Stimulated activated CD4-positive, alpha-beta T cell treated with anti-CD3 and anti-CD28 coated beads, TNF-alpha, amount 100 ng/mL, for 1 hour (primary cell): ENCODE measurements around the gene PCDHGA1.

Source experiments
- DNase-seq, 3 donors: peaks; one replicate each; pipeline ENCODE4 v3.0.0-alpha.2; 2020; ENCODE audit warnings: low read depth in 3 of 3, low spot score in 1 of 3

Gene PCDHGA1

DNA sequence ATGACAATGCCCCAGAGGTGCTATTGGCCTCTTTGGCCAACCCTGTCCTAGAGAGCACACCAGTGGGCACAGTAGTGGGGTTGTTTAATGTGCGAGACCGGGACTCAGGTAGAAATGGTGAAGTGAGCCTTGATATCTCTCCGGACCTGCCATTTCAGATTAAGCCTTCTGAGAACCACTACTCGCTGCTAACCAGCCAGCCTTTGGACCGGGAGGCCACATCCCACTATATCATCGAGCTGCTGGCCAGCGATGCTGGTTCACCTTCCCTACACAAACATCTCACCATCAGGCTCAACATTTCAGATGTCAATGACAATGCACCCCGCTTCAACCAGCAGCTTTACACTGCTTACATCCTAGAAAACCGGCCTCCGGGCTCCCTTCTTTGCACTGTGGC is 160.0 kb downstream of the PCDHGA1 start:
- DNase-seq, result no peak

DNA sequence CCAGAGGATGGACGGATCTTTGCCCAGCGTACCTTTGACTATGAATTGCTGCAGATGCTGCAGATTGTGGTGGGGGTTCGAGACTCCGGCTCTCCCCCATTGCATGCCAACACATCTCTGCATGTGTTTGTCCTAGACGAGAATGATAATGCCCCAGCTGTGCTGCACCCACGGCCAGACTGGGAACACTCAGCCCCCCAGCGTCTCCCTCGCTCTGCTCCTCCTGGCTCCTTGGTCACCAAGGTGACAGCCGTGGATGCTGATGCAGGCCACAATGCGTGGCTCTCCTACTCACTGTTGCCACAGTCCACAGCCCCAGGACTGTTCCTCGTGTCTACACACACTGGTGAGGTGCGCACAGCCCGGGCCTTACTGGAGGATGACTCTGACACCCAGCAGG is 160.5 kb downstream of the PCDHGA1 start:
- no peak for DNase-seq

DNA sequence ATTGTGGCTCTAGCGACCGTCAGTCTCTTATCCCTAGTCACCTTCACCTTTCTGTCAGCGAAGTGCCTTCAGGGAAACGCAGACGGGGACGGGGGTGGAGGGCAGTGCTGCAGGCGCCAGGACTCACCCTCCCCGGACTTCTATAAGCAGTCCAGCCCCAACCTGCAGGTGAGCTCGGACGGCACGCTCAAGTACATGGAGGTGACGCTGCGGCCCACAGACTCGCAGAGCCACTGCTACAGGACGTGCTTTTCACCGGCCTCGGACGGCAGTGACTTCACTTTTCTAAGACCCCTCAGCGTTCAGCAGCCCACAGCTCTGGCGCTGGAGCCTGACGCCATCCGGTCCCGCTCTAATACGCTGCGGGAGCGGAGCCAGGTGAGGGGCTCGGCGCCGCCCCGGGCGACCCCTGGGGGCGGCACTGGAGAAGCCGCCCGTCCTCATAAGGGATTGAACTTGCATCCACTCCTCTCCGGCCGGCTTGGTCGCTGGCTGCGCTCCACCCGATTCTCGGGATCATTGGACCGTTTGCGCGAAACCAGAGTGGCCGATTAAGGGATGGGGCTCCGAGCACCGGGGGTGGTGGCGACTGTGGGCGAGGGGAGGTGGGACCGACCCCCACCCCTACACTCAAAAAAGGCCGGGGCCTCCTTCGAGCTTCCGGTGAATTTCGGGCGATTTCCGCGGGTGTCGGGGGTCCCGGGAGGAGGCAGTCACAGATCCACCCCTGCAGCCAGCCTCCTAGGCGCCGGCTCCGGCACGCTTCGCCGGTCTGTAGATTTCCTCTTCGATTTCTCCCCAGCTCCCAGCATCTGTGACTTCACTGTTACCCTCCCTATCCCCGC is 161.2 kb downstream of the PCDHGA1 start:
- no peak for DNase-seq

DNA sequence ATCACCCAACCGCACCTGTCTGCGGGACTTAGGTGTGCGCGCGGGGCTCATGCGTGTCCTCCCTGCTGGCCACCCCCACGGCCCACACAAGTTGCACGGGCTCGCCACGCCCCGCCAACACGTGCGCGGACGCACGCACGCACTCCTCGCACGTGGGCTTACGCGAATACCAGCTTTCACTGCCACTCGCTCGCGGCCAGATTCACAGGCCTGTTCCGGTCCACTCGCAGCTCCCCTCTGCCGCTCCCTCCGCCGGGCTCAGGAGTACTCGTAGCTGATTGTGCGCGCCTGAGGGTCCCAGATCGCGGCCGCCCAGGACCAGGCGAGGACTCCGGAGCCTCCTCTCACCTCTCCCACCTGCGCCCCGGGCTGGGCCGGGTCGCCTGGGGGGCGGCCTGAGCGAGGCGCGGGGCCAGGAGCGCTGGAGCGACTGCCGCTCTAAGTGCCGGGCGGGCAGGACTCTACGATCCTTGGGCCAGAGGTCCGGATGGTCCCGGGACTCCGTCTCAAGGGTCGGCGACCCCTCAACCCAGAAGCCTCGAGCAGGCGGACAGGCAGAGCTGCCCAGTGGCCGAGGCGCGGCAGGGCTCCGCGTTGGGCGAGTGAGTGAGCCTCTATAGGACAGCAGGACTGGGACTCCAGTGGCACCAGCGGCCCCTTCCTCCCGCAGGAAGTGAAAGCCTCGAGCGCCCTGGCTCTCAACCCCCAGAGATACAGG is 162.0 kb downstream of the PCDHGA1 start:
- DNase-seq, result no peak

DNA sequence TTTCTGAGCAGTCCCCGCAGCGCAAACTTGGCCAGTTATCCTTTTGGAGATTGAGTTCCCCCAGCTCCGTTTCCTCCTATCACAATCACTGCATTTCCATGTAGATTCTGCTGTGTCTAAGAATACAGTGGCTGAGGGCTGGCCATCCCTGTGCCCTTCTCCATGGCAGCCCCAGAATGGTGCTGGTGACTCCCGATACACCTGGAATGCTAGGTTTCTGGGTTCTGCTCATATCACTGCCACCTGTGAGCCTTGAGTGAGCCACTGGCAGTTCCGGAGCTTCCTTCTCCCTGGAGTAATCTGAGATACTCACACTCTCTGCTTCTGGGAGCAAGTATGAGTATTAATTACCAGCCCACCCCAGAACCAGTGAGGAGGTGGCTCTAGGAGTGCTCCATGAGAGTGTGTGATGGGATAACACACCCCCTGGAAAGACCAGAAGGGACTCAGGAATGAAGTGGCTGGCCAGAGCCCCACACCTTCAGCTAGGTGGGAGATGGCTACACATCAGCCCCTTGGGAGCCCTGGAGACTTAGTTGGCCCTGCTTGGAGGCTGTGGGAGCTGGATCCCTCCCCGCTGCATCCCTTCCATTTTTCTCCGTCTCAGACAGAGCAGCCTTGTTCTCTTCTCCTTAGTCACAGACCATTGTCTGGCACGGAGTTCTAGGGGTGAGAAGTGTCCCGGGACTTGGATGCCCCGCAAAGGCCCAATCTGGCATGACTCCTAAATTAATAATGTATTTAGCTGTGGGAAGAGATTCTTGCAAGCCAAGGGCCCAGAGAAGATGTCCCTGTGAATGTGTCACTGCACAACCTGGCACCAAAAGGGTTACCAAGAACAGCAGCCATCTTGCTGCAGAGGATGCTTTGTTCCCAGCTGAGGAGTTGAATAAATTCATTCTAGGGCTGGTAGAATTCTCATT is 163.4 kb downstream of the PCDHGA1 start:
- DNase-seq, result no peak

DNA sequence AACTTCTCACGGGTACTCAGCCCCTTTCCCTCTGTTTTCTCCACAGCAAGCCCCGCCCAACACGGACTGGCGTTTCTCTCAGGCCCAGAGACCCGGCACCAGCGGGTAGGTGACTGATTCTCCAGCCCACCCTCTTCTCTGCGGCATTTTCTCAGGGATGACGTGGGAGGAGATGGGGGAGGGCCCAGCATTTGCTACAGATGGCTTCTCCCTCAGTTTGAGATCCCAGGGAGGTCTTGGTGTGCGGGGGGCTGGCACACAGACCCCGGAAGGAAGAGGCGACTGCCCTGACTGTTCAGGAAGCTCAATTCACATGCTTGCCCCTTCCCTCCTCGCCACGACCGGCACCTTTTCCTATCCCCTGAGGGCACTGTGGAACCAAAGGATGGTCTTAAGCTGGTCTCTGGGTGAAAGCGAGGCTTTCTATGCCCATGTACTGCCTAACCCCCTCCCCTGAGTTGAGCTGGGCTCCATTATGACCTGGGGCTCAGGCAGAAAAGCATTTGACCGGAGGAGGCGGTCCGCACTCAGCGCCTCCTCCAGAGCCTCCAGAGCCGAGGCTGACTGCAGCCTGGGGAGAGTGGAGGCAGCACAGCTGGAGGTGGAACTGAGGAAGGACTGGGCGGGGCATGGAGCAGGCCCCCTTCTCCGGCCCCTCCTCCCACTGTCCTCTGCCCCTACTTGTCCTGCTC is 164.6 kb downstream of the PCDHGA1 start:
- no peak for DNase-seq

DNA sequence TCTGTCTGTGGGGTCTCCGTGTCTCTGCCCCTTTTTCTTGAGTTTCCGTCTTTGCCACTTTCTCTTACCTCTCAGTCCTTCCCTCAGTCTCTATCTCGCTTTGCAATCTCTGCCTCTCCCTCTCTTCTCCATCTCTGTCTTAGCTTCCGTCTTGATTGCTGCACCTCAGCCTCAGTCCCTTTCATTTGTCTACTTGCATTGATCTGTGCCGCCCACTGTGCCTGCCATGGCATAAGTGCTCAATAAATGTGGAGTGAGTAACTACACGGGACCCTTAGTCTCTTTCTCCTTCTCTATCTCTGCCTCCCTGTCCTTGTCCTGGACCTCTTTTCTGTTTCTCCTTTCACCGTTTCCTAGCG is 165.1 kb downstream of the PCDHGA1 start:
- DNase-seq, result no peak

DNA sequence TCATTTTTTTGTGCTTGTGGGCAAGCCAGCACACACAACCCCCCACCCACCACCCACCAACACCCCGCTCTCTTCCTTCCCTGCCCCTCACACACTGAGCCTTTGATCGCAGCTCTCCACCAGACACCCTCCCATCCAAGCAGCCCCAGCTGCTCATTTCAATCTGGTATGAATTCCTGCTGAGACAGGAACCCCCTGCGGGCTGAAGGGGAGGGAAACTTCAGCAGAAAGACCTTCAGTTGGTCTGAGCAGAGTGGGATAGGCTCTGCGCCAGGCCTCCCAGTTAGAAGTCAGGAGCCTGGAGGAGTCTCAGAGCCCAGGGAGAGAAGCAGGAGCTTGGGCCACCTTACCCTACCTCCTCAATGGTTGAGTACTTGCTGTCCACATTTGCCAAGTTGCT is 165.7 kb downstream of the PCDHGA1 start:
- DNase-seq, result no peak

DNA sequence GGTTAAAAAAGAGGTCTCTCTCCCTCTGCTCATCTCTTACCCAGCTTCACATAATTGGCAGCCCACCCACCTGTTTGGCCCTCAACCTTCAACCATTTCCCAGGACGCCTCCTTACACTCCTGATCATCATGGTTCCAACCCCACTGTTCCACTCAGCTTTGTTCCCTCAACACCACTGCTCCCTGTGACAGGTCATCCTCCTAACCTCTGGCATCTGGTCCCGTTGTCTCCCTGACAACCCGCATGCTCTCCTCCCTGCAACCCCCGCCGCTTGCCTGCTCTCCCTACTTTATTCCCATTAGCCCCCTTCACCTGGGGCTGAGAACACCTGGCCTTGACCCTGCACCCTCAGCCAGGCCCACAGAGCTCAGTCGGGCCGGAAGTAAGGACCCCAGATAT is 171.4 kb downstream of the PCDHGA1 start:
- DNase-seq, result no peak

DNA sequence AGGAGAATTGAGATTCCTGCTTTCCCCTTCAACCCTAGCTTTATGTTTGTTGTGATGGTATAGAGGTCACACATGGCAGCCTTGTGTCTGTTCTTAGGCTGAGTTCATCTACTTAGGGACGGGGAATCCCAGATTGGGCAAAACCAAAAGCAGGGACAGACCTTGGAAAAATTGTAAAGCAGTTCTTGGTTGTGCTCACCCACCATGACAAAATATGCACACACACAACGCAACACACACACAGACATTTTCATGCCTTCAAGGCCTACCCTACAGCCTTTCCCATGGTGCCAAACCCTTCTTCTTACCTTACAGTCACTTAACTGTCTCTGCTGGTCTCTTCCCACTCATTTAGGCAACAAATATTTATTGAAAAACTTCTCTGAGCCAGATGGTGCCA is 173.4 kb downstream of the PCDHGA1 start:
- no peak for DNase-seq

DNA sequence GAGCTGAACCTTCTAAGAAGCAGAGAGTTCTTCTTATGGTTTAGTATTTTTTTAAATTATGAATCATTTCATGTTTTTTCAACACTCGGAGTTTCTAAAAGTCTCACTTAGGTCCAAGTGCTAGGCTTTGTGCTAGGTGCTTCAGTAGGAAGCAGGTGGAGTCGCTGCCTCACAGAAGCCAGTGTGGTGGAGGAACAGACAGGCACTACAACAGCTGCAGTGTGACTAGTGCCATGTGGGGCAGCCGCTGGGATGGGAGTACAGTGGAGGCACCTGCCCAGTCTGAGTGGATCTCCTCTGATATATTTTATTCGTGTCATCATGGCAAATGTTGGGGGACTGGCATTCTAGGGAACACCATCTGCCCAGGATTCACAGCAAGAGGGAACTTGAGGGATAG is 173.9 kb downstream of the PCDHGA1 start:
- DNase-seq, result no peak

DNA sequence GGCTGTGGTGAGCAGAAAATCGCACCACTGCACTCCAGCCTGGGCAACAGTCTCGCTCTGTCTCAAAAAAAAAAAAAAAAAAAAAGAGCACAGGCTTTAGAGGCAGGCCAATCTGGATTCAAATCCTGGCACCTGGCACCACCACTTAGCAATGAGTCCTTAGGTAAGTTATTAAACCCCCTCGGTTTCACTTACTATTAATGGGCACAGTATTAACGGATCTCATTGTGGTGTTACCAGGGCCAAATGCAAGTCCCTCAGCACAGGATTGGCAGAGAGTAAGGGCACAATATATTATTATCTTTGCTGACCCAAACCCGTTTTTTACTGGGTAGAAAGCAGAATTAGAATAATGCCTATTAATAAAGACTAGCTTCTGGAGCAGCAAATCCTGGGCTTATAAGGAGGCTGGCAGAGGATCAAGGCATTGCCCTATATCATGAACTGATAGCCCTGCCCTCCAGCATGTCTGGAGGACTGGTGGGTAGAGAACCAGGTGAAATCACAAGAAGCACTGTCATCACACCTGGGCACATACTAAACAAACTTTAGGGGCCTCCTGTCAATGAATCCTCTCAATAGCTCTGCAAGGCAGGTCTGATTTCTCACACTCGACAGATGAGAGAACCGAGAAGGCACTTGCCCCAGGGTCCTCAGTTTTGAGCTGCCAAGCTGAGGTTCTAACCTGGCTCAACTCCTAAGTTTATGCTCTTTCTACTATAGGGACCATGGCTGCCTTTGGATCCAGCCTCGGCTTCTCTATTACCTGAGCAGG is 176.3 kb downstream of the PCDHGA1 start:
- DNase-seq, result no peak

DNA sequence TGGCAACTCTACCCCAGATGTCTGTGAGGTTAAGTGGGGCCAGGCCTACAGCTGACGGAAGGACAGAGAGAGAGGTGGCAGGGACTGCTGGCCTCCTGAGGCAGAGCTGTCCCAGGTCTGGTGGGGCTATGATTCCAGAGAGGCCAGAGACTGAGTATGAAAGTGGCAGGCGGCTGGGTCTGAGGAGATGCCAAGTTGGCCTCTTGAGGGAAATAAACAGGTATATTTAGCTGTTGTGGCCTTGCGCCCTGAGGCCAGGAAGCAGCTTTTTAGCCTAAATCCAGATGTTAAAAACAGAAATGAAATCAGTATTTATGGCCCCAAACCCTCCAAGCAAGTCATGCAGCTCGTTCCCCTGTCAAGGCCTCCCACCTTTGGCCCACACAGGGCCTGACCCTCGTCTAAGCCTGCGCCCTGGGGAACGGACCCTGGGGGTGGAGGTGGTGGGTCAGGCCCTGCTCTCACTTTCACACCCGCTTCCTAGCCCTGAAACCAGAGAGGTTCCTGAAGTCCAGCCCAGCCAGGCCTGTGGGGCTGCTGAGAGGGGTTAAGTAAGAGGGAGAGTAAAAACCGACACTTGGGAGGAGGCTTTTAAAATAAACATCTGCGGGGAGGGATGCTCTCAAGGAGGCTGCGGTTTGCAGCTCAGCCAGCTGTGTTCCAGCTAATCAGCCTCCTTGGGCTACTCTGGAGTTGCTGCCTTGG is 177.2 kb downstream of the PCDHGA1 start:
- no peak for DNase-seq

DNA sequence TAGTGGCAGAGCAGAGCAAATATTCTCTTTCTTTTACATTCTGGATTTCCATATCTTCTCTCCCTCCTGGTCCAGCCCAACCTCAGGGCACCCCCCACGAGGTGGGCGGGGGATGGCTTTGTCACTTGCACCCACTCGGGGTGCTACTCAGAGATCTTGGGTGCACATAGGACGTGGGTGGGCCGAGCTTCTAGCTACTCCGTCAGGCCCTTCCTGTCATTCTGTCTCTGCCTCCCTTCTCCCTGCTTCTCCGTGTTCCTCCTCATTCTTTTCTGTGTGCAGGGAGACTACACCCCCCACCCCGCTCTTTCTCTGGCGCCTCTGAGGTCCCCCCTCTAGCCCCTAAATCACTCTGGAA is 178.1 kb downstream of the PCDHGA1 start:
- DNase-seq, result no peak

DNA sequence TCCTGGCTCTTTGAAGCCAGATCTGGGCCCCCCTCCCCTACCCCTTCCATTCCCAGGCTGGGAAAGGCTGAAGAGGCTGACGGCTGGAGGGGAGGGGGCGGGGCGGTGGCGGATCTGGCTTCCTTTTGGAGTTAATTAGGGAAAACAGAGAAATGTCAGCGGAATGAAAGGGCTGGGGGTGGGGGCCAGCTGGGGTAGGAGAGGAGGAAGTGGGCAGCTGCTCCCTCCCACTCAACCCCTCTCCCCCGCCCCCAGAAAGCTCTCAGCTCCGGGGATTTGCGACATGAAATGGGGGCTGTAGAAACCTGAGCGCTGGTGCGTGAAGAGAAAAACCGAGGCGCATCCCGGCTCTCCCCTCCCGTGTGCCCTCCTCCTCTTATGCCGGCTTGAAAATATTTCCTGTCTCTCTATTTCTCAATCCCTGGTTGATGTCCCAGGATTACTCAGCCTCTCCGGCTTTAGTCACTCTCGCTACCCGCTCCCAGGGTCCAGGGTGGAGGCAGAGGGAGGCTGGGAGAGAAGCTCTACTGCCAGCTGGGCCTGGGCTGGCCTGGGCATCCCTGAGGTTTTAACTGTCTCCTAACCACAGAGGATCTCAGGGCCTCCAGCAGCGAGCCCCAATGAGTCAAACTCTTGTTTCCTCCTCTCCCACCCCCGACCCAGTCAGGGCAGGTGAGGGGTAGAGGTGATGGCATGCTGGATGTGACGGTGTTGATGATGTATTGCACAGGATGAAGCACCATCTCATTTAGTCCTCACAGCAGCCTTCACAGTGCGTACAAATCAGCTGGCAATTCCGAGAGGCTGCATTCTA is 178.7 kb downstream of the PCDHGA1 start:
- DNase-seq, result no peak

DNA sequence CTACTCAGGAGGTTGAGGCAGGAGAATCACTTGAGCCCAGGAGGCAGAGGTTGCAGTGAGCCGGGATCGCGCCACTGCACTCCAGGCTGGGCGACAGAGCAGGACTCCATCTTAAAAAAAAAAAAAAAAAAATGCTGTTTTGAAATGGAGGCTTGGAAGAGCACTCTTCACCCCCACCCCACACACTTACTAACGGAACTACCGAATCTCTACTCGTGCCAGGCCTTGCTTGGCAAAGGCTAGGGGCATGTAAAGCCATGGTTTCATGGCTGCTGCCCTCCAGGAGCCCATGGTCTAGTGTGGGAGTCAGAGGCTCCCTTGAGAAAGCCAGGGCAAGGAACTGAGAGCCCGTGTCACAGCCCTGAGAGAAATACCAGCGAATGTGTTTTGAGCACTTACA is 179.8 kb downstream of the PCDHGA1 start:
- no peak for DNase-seq

DNA sequence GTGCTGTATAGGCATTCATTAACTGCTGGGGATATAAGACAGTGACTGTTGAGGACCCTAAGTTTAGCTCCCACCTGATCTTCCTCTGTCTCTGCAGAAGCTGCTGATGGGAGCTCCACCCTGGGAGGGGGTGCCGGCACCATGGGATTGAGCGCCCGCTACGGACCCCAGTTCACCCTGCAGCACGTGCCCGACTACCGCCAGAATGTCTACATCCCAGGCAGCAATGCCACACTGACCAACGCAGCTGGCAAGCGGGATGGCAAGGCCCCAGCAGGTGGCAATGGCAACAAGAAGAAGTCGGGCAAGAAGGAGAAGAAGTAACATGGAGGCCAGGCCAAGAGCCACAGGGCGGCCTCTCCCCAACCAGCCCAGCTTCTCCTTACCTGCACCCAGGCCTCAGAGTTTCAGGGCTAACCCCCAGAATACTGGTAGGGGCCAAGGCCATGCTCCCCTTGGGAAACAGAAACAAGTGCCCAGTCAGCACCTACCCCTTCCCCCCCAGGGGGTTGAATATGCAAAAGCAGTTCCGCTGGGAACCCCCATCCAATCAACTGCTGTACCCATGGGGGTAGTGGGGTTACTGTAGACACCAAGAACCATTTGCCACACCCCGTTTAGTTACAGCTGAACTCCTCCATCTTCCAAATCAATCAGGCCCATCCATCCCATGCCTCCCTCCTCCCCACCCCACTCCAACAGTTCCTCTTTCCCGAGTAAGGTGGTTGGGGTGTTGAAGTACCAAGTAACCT is 180.7 kb downstream of the PCDHGA1 start:
- no peak for DNase-seq

DNA sequence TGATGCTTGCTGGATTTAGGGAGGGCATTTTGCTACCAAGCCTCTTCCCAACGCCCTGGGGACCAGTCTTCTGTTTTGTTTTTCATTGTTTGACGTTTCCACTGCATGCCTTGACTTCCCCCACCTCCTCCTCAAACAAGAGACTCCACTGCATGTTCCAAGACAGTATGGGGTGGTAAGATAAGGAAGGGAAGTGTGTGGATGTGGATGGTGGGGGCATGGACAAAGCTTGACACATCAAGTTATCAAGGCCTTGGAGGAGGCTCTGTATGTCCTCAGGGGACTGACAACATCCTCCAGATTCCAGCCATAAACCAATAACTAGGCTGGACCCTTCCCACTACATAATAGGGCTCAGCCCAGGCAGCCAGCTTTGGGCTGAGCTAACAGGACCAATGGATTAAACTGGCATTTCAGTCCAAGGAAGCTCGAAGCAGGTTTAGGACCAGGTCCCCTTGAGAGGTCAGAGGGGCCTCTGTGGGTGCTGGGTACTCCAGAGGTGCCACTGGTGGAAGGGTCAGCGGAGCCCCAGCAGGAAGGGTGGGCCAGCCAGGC is 181.5 kb downstream of the PCDHGA1 start:
- no peak for DNase-seq
